D721Med (cell line): ENCODE data around the gene FOS.
A peak's percentile ranks its signal among the peaks of the same experiment; 100 is the strongest.

Experiments used
- DNase-seq: peaks from one replicate; pipeline ENCODE4 v3.0.0; 2011; ENCODE audit warnings: low spot score; ENCODE audit not compliant: insufficient read length
- FAIRE-seq: peaks from 2 replicates; lab custom pipeline; 2011; peaks lifted over from hg19 to GRCh38; lab: Jason Lieb, UNC
- TF ChIP-seq, protein P1 (sequence below): IDR thresholded peaks from 2 replicates; pipeline ENCODE4 v1.5.1; 2012; ENCODE audit warnings: mild to moderate bottlenecking, control low read depth; ENCODE audit not compliant: insufficient read depth; ENCODE audit errors: missing control alignments

The FOS gene

DNA sequence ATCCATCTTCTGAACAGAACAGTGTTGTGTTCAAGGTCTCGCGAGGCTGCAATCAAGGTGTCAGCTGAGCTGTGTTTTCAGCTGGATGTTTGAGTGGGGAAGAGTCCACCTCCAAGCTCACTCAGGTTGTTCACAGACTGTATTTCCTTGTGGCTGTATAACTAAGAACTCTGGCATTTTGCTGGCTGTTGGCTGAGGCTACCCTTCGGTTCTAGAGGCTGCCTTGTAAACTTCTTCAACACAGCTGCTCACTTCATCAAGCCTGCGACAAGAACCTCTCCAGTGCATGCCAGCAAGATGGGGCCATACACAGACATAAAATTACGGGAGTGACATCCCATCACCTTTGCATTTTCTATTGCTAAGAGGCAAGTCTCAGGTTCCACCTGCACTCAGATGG lies 12.7 kb downstream of the FOS start:
- DNase-seq (no peak), FAIRE-seq (no peak)
- TF ChIP-seq, protein P1, sequence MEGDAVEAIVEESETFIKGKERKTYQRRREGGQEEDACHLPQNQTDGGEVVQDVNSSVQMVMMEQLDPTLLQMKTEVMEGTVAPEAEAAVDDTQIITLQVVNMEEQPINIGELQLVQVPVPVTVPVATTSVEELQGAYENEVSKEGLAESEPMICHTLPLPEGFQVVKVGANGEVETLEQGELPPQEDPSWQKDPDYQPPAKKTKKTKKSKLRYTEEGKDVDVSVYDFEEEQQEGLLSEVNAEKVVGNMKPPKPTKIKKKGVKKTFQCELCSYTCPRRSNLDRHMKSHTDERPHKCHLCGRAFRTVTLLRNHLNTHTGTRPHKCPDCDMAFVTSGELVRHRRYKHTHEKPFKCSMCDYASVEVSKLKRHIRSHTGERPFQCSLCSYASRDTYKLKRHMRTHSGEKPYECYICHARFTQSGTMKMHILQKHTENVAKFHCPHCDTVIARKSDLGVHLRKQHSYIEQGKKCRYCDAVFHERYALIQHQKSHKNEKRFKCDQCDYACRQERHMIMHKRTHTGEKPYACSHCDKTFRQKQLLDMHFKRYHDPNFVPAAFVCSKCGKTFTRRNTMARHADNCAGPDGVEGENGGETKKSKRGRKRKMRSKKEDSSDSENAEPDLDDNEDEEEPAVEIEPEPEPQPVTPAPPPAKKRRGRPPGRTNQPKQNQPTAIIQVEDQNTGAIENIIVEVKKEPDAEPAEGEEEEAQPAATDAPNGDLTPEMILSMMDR, result no peak

DNA sequence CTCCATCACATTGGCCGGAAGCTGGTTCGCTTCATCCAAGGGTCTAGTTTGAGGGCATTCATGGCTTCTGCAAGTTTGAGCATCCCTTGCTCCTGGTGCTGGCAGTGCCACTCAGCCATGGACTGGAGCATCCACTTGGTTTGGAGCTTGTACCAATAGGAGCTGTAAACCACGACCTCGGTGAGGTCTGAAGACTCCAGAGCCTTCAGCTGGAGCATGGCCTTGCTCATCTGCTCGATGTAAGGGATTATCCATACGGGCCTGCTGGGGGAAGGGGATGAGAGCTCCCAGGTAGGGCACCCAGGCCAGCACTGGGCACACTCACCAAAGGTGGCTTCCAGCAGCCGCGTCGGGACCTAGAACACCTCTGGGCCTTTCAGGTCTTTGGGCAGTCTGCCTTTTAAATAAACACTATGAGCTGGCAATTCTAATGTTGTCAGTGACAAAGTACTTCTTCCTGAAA lies 13.5 kb downstream of the FOS start:
- TF ChIP-seq, protein P1, result no peak
- no peak for FAIRE-seq
- no peak for DNase-seq

DNA sequence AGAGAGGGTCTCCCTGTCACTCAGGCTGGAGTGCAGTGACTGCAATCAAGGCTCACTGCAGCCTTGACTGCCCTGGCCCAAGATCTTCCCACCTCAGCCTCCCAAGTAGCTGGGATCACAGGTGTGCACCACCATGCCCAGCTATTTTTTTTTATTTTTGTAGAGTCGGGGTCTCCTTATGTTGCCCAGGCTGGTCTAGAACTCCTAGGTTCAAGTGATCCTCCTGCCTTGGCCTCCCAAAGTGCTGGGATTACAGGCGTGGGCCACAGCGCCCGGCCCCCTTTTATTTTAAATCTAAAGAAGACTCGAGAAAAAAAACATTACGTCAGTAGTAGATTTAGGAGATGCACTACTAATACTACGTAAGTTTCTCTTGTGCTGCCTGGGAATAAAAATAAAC lies 14.3 kb downstream of the FOS start:
- no peak for FAIRE-seq
- no peak for DNase-seq
- TF ChIP-seq, protein P1, result no peak

- DNase-seq, result peak; percentile 94
- FAIRE-seq, result no peak
- TF ChIP-seq, protein P1, result no peak
Measured at GRCh38 chr14:75293920-75294648, 15.5 kb downstream of the FOS start.

GRCh38 chr14:75294649-75295033 lies 16.0 kb downstream of the FOS start:
- FAIRE-seq (no peak), DNase-seq (no peak)
- TF ChIP-seq, protein P1, result peak; percentile 2

DNA sequence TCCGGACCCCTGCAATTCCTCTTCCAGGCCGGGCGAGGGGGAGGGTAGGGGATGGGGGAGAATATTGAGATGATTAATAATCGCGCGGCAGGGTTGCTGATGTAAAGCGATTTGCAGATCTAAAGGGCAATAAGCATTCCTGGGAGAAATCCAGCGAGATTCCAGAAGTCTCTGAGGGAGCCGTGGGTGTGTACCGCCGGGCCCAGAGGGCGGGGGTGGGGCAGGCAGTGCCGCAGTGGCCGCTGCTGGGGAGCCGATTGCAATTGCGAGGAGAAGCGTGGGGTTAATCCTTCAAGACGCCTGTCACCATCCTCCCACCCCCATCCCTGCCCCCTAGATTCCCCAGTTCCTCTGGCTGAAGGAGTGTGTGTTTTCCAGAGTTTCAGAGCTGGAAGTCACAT lies 16.4 kb downstream of the FOS start:
- FAIRE-seq (no peak), DNase-seq (no peak)
- TF ChIP-seq, protein P1, result no peak
